Measurements from ENCODE around the gene MAP3K6. TPM values are rescaled to one million over a fixed set of nuclear protein-coding genes. Genes with fewer than 3 reads are reported as not detected.

The MAP3K6 gene
- total RNA-seq, 1 experiment from 2014 or later, result 7.7 TPM

- no peak overlapping the region for H4K5ac ChIP-seq (ENCODE audit: insufficient read length, low read depth, low read length)
- peak overlapping the region; percentile 4 for H3K18ac ChIP-seq (ENCODE audit: insufficient read length, low read depth, low read length)
- H3K27ac ChIP-seq (ENCODE audit: insufficient read length, low read depth, low read length), result no peak overlapping the region
- H3T11ph ChIP-seq (ENCODE audit: low read length), result no peak overlapping the region
- WGBS (ENCODE audit: extremely low coverage, insufficient read length, low lambda C conversion rate), result no CpG with 5 or more reads among the region's 62 CpGs
- Mint-ChIP-seq H3K4me1 (peaks cover 14 to 20% of the 10 kb centered on the region in 2 experiments), H3K9me3 (no peaks in the 10 kb centered on the region), H3K4me3 (peak overlapping the region; percentile 70 to 84), H3K27me3 (ENCODE audit: low read depth) (peaks cover 23% of the 10 kb centered on the region), H3K36me3 (ENCODE audit: insufficient read depth in 1 of 3, low read depth in 3 of 3) (peaks cover 4 to 18% (median 12%) of the 10 kb centered on the region in 3 experiments; a peak in 5 of 7 replicates), H3K27ac (no peak overlapping the region)
- H3K14ac ChIP-seq (ENCODE audit: insufficient read depth, low read length), result no peak overlapping the region
- no peak overlapping the region for H2BK20ac ChIP-seq (ENCODE audit: low read depth, low read length, poor library complexity, severe bottlenecking)
- peak; percentile 36; the same call in 2 of the 3 replicates for TF ChIP-seq CTCF (conservative IDR thresholded peaks at IDR 0.05)
- no peak overlapping the region for H3K56ac ChIP-seq (ENCODE audit: insufficient read length, low read depth, low read length)
- no peaks in the 10 kb centered on the region for H3K9me3 ChIP-seq (ENCODE audit: control insufficient read depth, low read depth, low read length)
- DNase-seq, result peak; percentile 99
- no peak overlapping the region for H2BK15ac ChIP-seq (ENCODE audit: low read depth, low read length)
- no peaks in the 10 kb centered on the region for H3K79me1 ChIP-seq (ENCODE audit: insufficient read depth, low read depth, low read length, poor library complexity, severe bottlenecking)
- H2BK120ac ChIP-seq (ENCODE audit: low read depth, low read length, poor library complexity, severe bottlenecking), result no peak overlapping the region
- no peak overlapping the region for H3K23ac ChIP-seq (ENCODE audit: insufficient read length, low read depth, low read length)
- no peaks in the 10 kb centered on the region for H3K4me1 ChIP-seq (ENCODE audit: insufficient read depth, low read length)
- H3K23me2 ChIP-seq (ENCODE audit: insufficient read length, low read depth, low read length, poor library complexity, severe bottlenecking), result peaks cover 21% of the 10 kb centered on the region
- peaks cover 4% of the 10 kb centered on the region for H4K20me1 ChIP-seq (ENCODE audit: control insufficient read depth, insufficient read depth, insufficient read length)
- no peak overlapping the region for H3K4ac ChIP-seq (ENCODE audit: low read depth, low read length)
- no peak overlapping the region for H2BK12ac ChIP-seq (ENCODE audit: insufficient read length, low read depth, low read length)
- no peak overlapping the region for H2BK5ac ChIP-seq (ENCODE audit: insufficient read length, low read length)
- H3K9ac ChIP-seq (ENCODE audit: extremely low read depth, insufficient read length, low read length), result peak overlapping the region; percentile 4
- no peak overlapping the region for H2AFZ ChIP-seq (ENCODE audit: low read length)
- H2AK5ac ChIP-seq (ENCODE audit: insufficient read length, low read length), result no peak overlapping the region
- H4K91ac ChIP-seq (ENCODE audit: insufficient read length, low read depth, low read length), result no peak overlapping the region
- H3K79me2 ChIP-seq (ENCODE audit: insufficient read depth, low read length), result no peaks in the 10 kb centered on the region; the same call in 1 of the 2 replicates
- no peak overlapping the region for H4K8ac ChIP-seq (replicated peaks; ENCODE audit: insufficient read length, low read depth, low read length)
- H3K27me3 ChIP-seq (ENCODE audit: insufficient read depth, low read length), result no peaks in the 10 kb centered on the region
- H3K4me2 ChIP-seq (ENCODE audit: insufficient read depth, insufficient read length, low read length), result peak overlapping the region; percentile 71
Observed at GRCh38 chr1:27350663-27351540, 15.9 kb downstream of the MAP3K6 start.

Data from H9 (cell line).